ENCODE data around the gene PTGS1.
"Not testable (repeated sequence)": the region's sequence is repeated elsewhere in the genome, so short reads cannot be mapped to it uniquely, and the experiment has no call there.

The PTGS1 gene

GRCh38 chr9:122401896-122402295, 31.1 kb downstream of the PTGS1 start:
- no peak for DNase-seq

- DNase-seq: peak; percentile 25
Observed at GRCh38 chr9:122402403-122402871, 31.6 kb downstream of the PTGS1 start.

GRCh38 chr9:122402874-122403273, 32.0 kb downstream of the PTGS1 start:
- DNase-seq: no peak

GRCh38 chr9:122403381-122404000, 32.7 kb downstream of the PTGS1 start:
- no peak for DNase-seq

GRCh38 chr9:122405304-122406069, 34.7 kb downstream of the PTGS1 start:
- not testable (repeated sequence) for DNase-seq

- DNase-seq: no peak
Observed at GRCh38 chr9:122406070-122406890, 35.5 kb downstream of the PTGS1 start.

- not testable (repeated sequence) for DNase-seq
Observed at GRCh38 chr9:122414108-122414507, 43.3 kb downstream of the PTGS1 start.

- DNase-seq: no peak
Observed at GRCh38 chr9:122418016-122418415, 47.2 kb downstream of the PTGS1 start.

- DNase-seq: no peak
Observed at GRCh38 chr9:122420315-122420714, 49.5 kb downstream of the PTGS1 start.

GRCh38 chr9:122425087-122425486, 54.3 kb downstream of the PTGS1 start:
- no peak for DNase-seq

GRCh38 chr9:122426723-122427122, 55.9 kb downstream of the PTGS1 start:
- DNase-seq: no peak

- DNase-seq: no peak
Observed at GRCh38 chr9:122442568-122442967, 71.7 kb downstream of the PTGS1 start.

- no peak for DNase-seq
Observed at GRCh38 chr9:122444041-122444733, 73.4 kb downstream of the PTGS1 start.
